Lower lobe of right lung (tissue), 2 donors: ENCODE results near the gene PLK5. TPM values are rescaled to one million over a fixed set of nuclear protein-coding genes. Genes with fewer than 3 reads are reported as not detected.
"Not testable (repeated sequence)": the region's sequence is repeated elsewhere in the genome, so short reads cannot be mapped to it uniquely, and the experiment has no call there.

Experiments used
- ATAC-seq, 2 donors: fragments of 200-7000 bp; cut with Tn5 transposase; one replicate each; pipeline ENCODE4 v1.9.1; 2020 to 2022; ENCODE audit warnings: mild to moderate bottlenecking in 2 of 2, moderate library complexity in 2 of 2
- DNase-seq: peaks from one replicate; pipeline ENCODE4 v3.0.0-alpha.2; 2020
- H3K27ac ChIP-seq: fragments of 200-600 bp; one replicate; pipeline ENCODE4 v1.8.0; 2022
- H3K27me3 ChIP-seq: fragments of 200-600 bp; one replicate; pipeline ENCODE4 v1.8.0; 2022; ENCODE audit warnings: low read depth
- H3K36me3 ChIP-seq: fragments of 200-600 bp; one replicate; pipeline ENCODE4 v1.8.0; 2022; ENCODE audit warnings: mild to moderate bottlenecking
- H3K4me1 ChIP-seq: fragments of 200-600 bp; one replicate; pipeline ENCODE4 v1.8.0; 2022
- H3K4me3 ChIP-seq: fragments of 200-600 bp; one replicate; pipeline ENCODE4 v1.8.0; 2022; ENCODE audit warnings: mild to moderate bottlenecking
- H3K9me3 ChIP-seq: fragments of 200-600 bp; one replicate; pipeline ENCODE4 v1.8.0; 2022
- CTCF ChIP-seq: fragments of 200-600 bp; IDR thresholded peaks from one replicate; pipeline ENCODE4 v1.8.0; 2022; ENCODE audit warnings: antibody characterized with exemption, mild to moderate bottlenecking
- intact Hi-C: fragments of 100-400 bp; cut with DNase I; formaldehyde crosslinking; loops from one replicate; pipeline ENCODE4 v1.11.0; 2022
- total RNA-seq: library from RNA; stranded (reverse); fragmentation: NEBNext Ultra II Directional; extraction: Animal tissue kit (Norgen Biotek cat#: 25700); gene quantifications from one replicate; pipeline ENCODE4 v1.2.1, GENCODE V29; 2021
- donor health status: DM: no; HTN: yes; CAD: no; lungs with severe emphysema.

PLK5 gene
- total RNA-seq, 1 donor from 2014 or later, result not detected

GRCh38 chr19:1528596-1529429 is 4.9 kb downstream of the PLK5 start:
- H3K4me1 ChIP-seq, result no peaks in the 10 kb centered on the region
- intact Hi-C loops, result no loop called here
- peaks cover 52% of the 10 kb centered on the region for H3K27me3 ChIP-seq
- H3K36me3 ChIP-seq, result no peaks in the 10 kb centered on the region
- no peak overlapping the region for H3K27ac ChIP-seq
- peak in 1 of 2 donors; percentile 5 for ATAC-seq
- no peaks in the 10 kb centered on the region for H3K9me3 ChIP-seq
- no peak for DNase-seq
- H3K4me3 ChIP-seq, result no peak overlapping the region
- TF ChIP-seq CTCF, result no peak

DNA sequence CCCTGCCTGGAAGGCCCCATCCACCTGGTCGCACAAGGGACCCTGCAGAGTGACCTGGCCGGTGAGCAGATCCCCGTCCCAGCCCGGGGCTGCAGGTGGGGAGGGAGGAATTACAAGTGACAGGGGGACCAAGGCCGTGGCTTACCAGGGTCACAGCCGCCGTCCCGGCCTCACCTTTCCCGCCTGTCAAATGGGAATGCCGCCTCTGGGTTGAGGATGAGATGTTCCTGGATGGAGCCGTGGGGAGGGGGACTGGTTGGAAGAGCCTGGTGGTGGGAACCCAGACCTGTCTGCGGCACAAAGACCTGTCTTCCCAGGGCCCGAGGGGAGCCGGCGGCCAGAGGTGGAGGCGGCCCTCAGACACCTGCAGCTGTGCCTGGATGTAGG is 5.5 kb downstream of the PLK5 start:
- DNase-seq (no peak), ATAC-seq (no peak)
- Histone ChIP-seq H3K4me3 (no peak overlapping the region), H3K36me3 (no peaks in the 10 kb centered on the region), H3K27ac (no peak overlapping the region), H3K9me3 (no peaks in the 10 kb centered on the region), H3K4me1 (no peaks in the 10 kb centered on the region), H3K27me3 (peaks cover 46% of the 10 kb centered on the region)
- intact Hi-C loops, result no loop called here
- no peak for TF ChIP-seq CTCF

- DNase-seq, H3K27ac ChIP-seq, intact Hi-C loops, H3K9me3 ChIP-seq, ATAC-seq, H3K4me3 ChIP-seq, H3K36me3 ChIP-seq, H3K4me1 ChIP-seq: not testable (repeated sequence)
- H3K27me3 ChIP-seq, result peaks cover 32% of the 10 kb centered on the region
Observed at GRCh38 chr19:1530856-1531255, 7.0 kb downstream of the PLK5 start.

- intact Hi-C loops, result no loop called here
- H3K27me3 ChIP-seq, result peaks cover 25% of the 10 kb centered on the region
- DNase-seq, result no peak
- no peaks in the 10 kb centered on the region for H3K9me3 ChIP-seq
- no peak for ATAC-seq
- H3K27ac ChIP-seq, result no peak overlapping the region
- H3K4me3 ChIP-seq, result no peak overlapping the region
- no peaks in the 10 kb centered on the region for H3K36me3 ChIP-seq
- no peak for TF ChIP-seq CTCF
- no peaks in the 10 kb centered on the region for H3K4me1 ChIP-seq
Observed at GRCh38 chr19:1531587-1531986, 7.7 kb downstream of the PLK5 start.

DNA sequence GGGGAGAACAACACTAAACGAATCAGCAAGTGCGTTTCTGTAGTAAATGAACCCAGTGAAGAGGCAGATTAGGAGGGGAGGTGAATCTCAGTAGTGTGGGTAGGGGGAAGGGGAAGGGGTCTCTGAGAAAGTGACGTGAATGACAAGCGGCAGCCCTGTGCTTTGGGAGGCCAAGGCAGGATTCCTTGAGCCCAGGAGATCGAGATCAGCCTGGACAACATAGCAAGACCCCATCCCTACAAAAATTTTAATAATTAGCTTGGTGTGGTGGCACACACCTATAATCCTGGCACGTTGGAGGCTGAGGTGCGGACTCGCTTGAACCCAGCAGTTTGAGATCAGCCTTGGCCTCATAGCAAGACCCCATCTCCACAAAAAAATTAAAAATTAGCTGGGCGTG is 8.1 kb downstream of the PLK5 start:
- no peak overlapping the region for H3K27ac ChIP-seq
- DNase-seq (no peak), ATAC-seq (no peak)
- no peaks in the 10 kb centered on the region for H3K4me1 ChIP-seq
- no peak for TF ChIP-seq CTCF
- intact Hi-C loops, result no loop called here
- no peaks in the 10 kb centered on the region for H3K9me3 ChIP-seq
- H3K4me3 ChIP-seq, result no peak overlapping the region
- no peaks in the 10 kb centered on the region for H3K36me3 ChIP-seq
- peaks cover 24% of the 10 kb centered on the region for H3K27me3 ChIP-seq

DNA sequence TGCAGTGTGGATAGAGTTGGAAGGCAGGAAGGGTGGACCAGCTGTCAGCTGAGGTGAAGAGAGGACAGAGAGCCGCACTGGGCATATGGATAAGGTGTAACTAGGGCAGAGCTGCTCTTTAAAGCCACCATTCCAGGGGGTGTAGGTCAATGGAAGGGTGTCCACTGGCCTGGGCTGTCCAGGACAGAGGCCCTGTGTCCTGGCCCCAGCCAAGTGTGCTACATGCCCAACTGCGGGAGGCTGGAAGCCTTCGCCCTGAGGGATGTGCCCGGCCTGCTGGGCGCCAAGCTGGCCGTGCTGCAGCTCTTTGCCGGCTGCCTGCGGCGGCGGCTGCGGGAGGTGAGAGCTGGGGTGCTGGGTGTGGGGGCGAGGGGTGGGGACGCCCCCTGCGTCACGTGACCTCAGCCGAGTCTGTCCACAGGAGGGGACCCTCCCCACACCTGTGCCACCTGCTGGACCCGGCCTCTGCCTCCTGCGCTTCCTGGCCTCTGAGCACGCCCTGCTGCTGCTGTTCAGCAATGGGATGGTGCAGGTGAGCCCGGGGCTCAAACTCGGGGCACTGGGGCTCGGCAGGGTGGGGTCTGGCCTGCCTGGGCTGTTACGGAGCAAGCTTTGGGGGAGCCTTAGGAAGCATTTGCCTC is 9.8 kb downstream of the PLK5 start:
- H3K27me3 ChIP-seq, result peaks cover 26% of the 10 kb centered on the region
- H3K4me3 ChIP-seq, result no peak overlapping the region
- no peak for TF ChIP-seq CTCF
- H3K9me3 ChIP-seq, result no peaks in the 10 kb centered on the region
- H3K36me3 ChIP-seq, result no peaks in the 10 kb centered on the region
- H3K27ac ChIP-seq, result no peak overlapping the region
- no peak for DNase-seq
- H3K4me1 ChIP-seq, result no peaks in the 10 kb centered on the region
- no peak for ATAC-seq
- intact Hi-C loops, result no loop called here
